ENCODE results near the gene MIPEP. TPM values are rescaled to one million over a fixed set of nuclear protein-coding genes. Genes with fewer than 3 reads are reported as not detected.

The MIPEP gene
- total RNA-seq, 2 donors from 2014 or later = 7.8 to 14.8 TPM

DNA sequence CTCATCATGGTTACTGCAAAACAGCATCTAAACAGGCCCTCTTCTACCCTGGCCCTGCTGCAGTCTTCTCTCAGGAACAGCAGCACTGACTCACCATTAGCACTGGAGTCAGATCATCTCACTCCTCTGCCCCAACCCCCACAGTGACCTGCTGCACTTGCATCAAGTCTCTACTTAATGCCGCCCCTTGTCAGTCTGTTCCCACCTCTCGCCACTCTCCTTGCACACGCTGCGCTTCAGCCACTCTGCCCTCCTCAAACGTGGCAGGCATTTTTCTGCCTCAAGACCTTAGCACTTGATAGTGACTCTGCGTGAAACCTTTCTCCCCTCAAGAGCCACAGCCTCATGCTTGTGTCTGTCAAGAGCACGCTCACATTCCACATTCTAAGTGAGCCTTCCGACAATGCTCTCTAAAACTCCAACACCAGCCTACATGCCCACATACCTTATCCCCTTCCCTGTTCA lies 22.1 kb downstream of the MIPEP start:
- no peak for TF ChIP-seq POLR2A (IDR thresholded peaks at IDR 0.05)
- Histone ChIP-seq H3K27ac (no peak overlapping the region), H3K4me1 (no peaks in the 10 kb centered on the region), H3K27me3 (peaks cover 0 to 4% of the 10 kb centered on the region in 2 donors), H3K4me3 (no peak overlapping the region), H3K36me3 (replicated peaks in 1 of 2; ENCODE audit: insufficient read depth in 1 of 2, low read depth in 2 of 2) (peaks cover 0 to 2% of the 10 kb centered on the region in 2 donors), H3K9me3 (no peaks in the 10 kb centered on the region)
- DNase-seq = no peak
- ATAC-seq = no peak
- intact Hi-C loops (cut with DNase I) = loop anchor here (10.0 kb wide), 1 partner anchor 152 kb away; no protein-coding TSS in a partner anchor
- 86 to 87% methylated on average over 8 of the region's 8 CpGs for WGBS, 2 donors

DNA sequence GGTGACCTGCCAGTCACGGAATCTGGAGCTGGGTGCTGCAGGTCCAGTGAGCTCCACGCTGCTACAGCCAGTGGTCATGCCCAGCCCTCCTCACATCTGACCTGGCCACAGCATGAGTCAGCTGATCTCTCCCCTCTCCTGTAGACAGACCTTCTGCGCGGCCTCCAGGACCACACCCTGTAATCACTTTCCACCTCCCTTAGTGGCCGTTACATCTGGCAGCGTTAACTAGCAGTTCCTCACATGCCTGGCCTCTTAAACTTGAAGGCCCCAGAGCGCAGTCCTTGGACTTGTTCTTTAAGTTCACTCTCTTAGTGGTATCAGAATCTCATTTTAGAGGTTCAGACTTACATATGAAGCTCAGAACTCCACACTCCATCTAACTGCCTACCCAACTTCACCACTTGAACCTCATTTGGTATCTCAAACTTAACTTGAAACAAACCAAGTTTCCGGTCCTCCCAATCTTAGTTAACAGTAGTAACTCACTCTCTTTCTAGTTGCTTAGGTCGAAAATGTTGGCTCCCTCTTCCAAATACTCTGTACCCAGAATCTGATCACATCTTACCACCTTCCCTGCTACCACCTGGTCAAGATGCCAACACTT lies 22.7 kb downstream of the MIPEP start:
- peaks cover 0 to 3% of the 10 kb centered on the region in 2 donors for H3K36me3 ChIP-seq (replicated peaks in 1 of 2; ENCODE audit: insufficient read depth in 1 of 2, low read depth in 2 of 2)
- intact Hi-C loops (cut with DNase I) = loop anchor here (10.0 kb wide), 1 partner anchor 152 kb away; no protein-coding TSS in a partner anchor
- H3K27me3 ChIP-seq = peaks cover 0 to 4% of the 10 kb centered on the region in 2 donors
- no peak overlapping the region for H3K4me3 ChIP-seq
- no peak for TF ChIP-seq POLR2A (IDR thresholded peaks at IDR 0.05)
- TF ChIP-seq, protein P1, sequence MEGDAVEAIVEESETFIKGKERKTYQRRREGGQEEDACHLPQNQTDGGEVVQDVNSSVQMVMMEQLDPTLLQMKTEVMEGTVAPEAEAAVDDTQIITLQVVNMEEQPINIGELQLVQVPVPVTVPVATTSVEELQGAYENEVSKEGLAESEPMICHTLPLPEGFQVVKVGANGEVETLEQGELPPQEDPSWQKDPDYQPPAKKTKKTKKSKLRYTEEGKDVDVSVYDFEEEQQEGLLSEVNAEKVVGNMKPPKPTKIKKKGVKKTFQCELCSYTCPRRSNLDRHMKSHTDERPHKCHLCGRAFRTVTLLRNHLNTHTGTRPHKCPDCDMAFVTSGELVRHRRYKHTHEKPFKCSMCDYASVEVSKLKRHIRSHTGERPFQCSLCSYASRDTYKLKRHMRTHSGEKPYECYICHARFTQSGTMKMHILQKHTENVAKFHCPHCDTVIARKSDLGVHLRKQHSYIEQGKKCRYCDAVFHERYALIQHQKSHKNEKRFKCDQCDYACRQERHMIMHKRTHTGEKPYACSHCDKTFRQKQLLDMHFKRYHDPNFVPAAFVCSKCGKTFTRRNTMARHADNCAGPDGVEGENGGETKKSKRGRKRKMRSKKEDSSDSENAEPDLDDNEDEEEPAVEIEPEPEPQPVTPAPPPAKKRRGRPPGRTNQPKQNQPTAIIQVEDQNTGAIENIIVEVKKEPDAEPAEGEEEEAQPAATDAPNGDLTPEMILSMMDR (IDR thresholded peaks at IDR 0.05) = no peak
- no peaks in the 10 kb centered on the region for H3K4me1 ChIP-seq
- no peaks in the 10 kb centered on the region for H3K9me3 ChIP-seq
- ATAC-seq (no peak), DNase-seq (no peak)
- WGBS, 2 donors = 84 to 90% methylated on average over 9 of the region's 9 CpGs
- no peak overlapping the region for H3K27ac ChIP-seq

DNA sequence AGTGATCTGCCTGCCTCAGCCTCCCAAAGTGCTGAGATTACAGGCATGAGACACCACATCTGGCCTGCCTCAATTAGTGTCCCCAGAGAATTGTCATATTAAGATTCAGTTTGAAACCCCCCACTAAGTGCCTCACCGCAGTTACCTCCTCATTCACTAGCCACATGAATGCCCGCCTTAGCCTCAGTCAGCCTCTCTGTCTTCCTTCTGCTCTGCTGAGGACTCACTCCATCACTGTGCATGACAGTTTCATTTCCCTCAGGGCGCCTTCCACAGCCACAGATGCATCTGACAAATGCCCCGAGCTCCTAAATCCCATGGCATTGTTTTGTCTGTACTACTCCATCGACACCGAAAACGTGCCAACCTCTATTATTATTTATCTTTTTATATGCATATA lies 23.3 kb downstream of the MIPEP start:
- no peak for TF ChIP-seq POLR2A (IDR thresholded peaks at IDR 0.05)
- TF ChIP-seq, protein P1 (IDR thresholded peaks at IDR 0.05) = no peak
- no peak for ATAC-seq

DNA sequence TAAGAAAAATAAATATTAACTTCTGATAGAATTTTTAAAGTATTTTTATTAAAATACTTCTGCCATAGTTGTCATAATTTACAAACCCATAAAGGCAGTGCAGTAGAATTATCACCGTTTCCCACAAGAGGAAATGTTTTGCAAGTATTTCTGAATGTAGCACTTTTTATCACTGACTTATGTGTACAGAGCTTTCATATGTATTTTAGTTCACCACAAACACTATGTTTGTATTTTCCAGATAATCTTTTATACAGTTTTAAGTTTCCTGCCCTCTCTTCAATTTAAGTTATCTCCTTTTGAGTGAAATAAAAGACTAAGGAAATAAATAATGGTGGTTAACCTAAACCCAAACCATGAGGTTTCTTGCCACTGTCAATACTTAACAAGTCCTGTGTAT lies 24.2 kb downstream of the MIPEP start:
- no peak for ATAC-seq

More for the DNA sequence above, 23.3 kb downstream of the MIPEP start:
- H3K4me3 ChIP-seq = no peak overlapping the region
- DNase-seq = no peak
- intact Hi-C loops (cut with DNase I) = loop anchor here (10.0 kb wide), 1 partner anchor 151 kb away; no protein-coding TSS in a partner anchor
- peaks cover 0 to 4% of the 10 kb centered on the region in 2 donors for H3K27me3 ChIP-seq
- no peaks in the 10 kb centered on the region for H3K9me3 ChIP-seq
- H3K4me1 ChIP-seq = no peaks in the 10 kb centered on the region
- peaks cover 0 to 6% of the 10 kb centered on the region in 2 donors for H3K36me3 ChIP-seq (replicated peaks in 1 of 2; ENCODE audit: insufficient read depth in 1 of 2, low read depth in 2 of 2)
- WGBS, 2 donors = 92 to 93% methylated on average over 7 of the region's 7 CpGs
- H3K27ac ChIP-seq = no peak overlapping the region

DNA sequence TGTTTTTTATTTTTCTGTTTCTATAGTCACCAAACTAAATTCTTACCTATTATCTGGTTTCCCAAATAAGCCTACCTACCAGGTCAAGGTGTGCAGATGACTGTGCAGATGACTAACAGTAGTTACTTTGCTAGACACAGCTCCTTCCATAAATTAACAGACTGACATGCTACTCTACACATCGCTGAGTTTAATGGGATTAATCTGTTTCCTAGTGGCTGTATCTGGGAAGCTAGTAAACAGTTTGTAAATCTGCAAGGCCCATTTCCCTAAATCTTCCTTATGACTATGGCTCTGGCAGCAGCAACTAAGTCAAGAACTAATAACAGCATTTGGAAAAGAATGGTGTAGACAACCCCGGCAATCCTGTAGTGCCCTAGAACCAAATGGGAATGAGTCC lies 27.9 kb downstream of the MIPEP start:
- TF ChIP-seq, protein P1 (IDR thresholded peaks at IDR 0.05) = no peak
- TF ChIP-seq POLR2A (IDR thresholded peaks at IDR 0.05) = no peak
- ATAC-seq (no peak), DNase-seq (no peak)
- Histone ChIP-seq H3K36me3 (replicated peaks in 1 of 2; ENCODE audit: insufficient read depth in 1 of 2, low read depth in 2 of 2) (peaks cover 0 to 6% of the 10 kb centered on the region in 2 donors), H3K9me3 (no peaks in the 10 kb centered on the region), H3K4me3 (no peak overlapping the region), H3K27ac (no peak overlapping the region), H3K27me3 (peaks cover 0 to 4% of the 10 kb centered on the region in 2 donors), H3K4me1 (no peaks in the 10 kb centered on the region)
- WGBS, 2 donors = 97 to 98% methylated on average over 2 of the region's 2 CpGs
- intact Hi-C loops (cut with DNase I) = loop anchor here (5.0 to 10.0 kb wide), 2 partner anchors 147 to 514 kb away; no protein-coding TSS in a partner anchor

More for the DNA sequence above, 24.2 kb downstream of the MIPEP start:
- Histone ChIP-seq H3K4me1 (no peaks in the 10 kb centered on the region), H3K36me3 (replicated peaks in 1 of 2; ENCODE audit: insufficient read depth in 1 of 2, low read depth in 2 of 2) (peaks cover 0 to 6% of the 10 kb centered on the region in 2 donors), H3K9me3 (no peaks in the 10 kb centered on the region), H3K27me3 (peaks cover 0 to 4% of the 10 kb centered on the region in 2 donors), H3K4me3 (no peak overlapping the region), H3K27ac (no peak overlapping the region)
- intact Hi-C loops (cut with DNase I) = loop anchor here (10.0 kb wide), 1 partner anchor 150 kb away; no protein-coding TSS in a partner anchor
- WGBS, 2 donors = 32 to 51% methylated on average over 1 of the region's 1 CpG
- no peak for DNase-seq
- no peak for TF ChIP-seq POLR2A (IDR thresholded peaks at IDR 0.05)
- TF ChIP-seq, protein P1 (IDR thresholded peaks at IDR 0.05) = no peak

Measured in body of pancreas (tissue), 4 donors.